GM12878 (cell line): ENCODE measurements around the gene FGR.

Source experiments
- BACH1 ChIP-seq: fragments of 450-650 bp; IDR thresholded peaks from 2 replicates; pipeline ENCODE4 v1.6.1; 2017; ENCODE audit warnings: mild to moderate bottlenecking, borderline replicate concordance
- EP300 ChIP-seq, 2 experiments: fragments of 150-350 bp in 1 of 2; IDR thresholded peaks; 2 replicates each; pipeline ENCODE4 v1.6.1; 2011 to 2012; ENCODE audit warnings: low read depth in 2 of 2, low read length in 2 of 2, borderline replicate concordance in 1 of 2, improper control_type of control experiment in 1 of 2, inconsistent platforms in 1 of 2; ENCODE audit not compliant: control insufficient read depth in 1 of 2
- RB1 ChIP-seq: fragments of 450-650 bp; formaldehyde crosslinking; IDR thresholded peaks from 2 replicates; pipeline ENCODE4 v1.6.1; 2017; ENCODE audit warnings: mild to moderate bottlenecking, borderline replicate concordance
- TF ChIP-seq, protein P1 (sequence below), 3 experiments: IDR thresholded peaks in 2 of 3; conservative IDR thresholded peaks in 1 of 3; 2 replicates each; pipeline ENCODE4 v1.5.1; 2011; ENCODE audit warnings: low read depth in 3 of 3, low read length in 3 of 3, mild to moderate bottlenecking in 3 of 3, control low read depth in 2 of 3, moderate library complexity in 2 of 3, inconsistent platforms in 1 of 3, mixed read lengths in 1 of 3; ENCODE audit not compliant: control insufficient read depth in 2 of 3, insufficient read depth in 1 of 3; ENCODE audit errors: extremely low read depth in 1 of 3

DNA sequence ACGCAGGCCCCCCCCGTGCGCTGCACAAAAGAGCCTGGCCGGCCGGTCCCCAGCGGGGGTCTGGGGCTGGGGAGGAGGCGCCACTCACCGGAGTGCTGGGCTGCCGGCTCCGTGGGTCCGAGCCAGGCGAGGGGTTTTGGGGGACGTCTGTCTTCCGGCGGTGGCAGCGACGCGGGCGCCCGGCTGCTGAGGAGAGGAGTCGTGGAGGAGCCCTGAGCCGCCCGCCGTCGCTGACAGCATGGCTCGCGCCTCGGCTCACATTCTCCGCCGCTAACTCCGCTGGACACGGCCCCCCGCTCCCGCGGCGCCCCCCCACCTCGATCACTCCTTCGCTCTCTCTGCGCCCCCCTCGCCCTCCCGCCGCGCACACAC is 31.7 kb downstream of the FGR start:
- TF ChIP-seq RB1 (no peak), BACH1 (0 out of 2 replicates have a peak, but pooled peaks have one; percentile 27), EP300 (IDR thresholded peaks at IDR 0.05; ENCODE audit: borderline replicate concordance in 1 of 2, control insufficient read depth in 1 of 2, low read depth in 2 of 2, low read length in 2 of 2) (no peak)
- TF ChIP-seq, protein P1, sequence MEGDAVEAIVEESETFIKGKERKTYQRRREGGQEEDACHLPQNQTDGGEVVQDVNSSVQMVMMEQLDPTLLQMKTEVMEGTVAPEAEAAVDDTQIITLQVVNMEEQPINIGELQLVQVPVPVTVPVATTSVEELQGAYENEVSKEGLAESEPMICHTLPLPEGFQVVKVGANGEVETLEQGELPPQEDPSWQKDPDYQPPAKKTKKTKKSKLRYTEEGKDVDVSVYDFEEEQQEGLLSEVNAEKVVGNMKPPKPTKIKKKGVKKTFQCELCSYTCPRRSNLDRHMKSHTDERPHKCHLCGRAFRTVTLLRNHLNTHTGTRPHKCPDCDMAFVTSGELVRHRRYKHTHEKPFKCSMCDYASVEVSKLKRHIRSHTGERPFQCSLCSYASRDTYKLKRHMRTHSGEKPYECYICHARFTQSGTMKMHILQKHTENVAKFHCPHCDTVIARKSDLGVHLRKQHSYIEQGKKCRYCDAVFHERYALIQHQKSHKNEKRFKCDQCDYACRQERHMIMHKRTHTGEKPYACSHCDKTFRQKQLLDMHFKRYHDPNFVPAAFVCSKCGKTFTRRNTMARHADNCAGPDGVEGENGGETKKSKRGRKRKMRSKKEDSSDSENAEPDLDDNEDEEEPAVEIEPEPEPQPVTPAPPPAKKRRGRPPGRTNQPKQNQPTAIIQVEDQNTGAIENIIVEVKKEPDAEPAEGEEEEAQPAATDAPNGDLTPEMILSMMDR (IDR thresholded peaks at IDR 0.05 in 2 of 3, conservative IDR thresholded peaks at IDR 0.05 in 1 of 3; ENCODE audit: control insufficient read depth in 2 of 3, extremely low read depth in 1 of 3, insufficient read depth in 1 of 3, low read depth in 3 of 3, low read length in 3 of 3): no peak
